H9 (cell line): ENCODE results near the gene BZW1. TPM values are rescaled to one million over a fixed set of nuclear protein-coding genes. Genes with fewer than 3 reads are reported as not detected.

ENCODE experiments used
- DNase-seq: peaks from one replicate; pipeline ENCODE4 v3.0.0-alpha.2; 2017
- H2AFZ ChIP-seq: one replicate; pipeline ENCODE4 v1.6.1; 2013; ENCODE audit warnings: mild to moderate bottlenecking, low read length, control low read depth, moderate library complexity
- H2AK5ac ChIP-seq: 2 replicates; pipeline ENCODE4 v1.6.1; 2013; ENCODE audit warnings: low read length, control low read depth, mixed read lengths; ENCODE audit not compliant: insufficient read length
- H2BK120ac ChIP-seq: one replicate; pipeline ENCODE4 v1.6.1; 2013; ENCODE audit warnings: low read depth, mild to moderate bottlenecking, low read length, control low read depth, inconsistent platforms; ENCODE audit not compliant: poor library complexity, severe bottlenecking
- H2BK12ac ChIP-seq: 2 replicates; pipeline ENCODE4 v1.6.1; 2013; ENCODE audit warnings: low read length, control low read depth, mixed read lengths, low read depth; ENCODE audit not compliant: insufficient read length
- H2BK15ac ChIP-seq: 2 replicates; pipeline ENCODE4 v1.6.1; 2013; ENCODE audit warnings: low read depth, low read length, control low read depth
- H2BK20ac ChIP-seq: one replicate; pipeline ENCODE4 v1.6.1; 2013; ENCODE audit warnings: low read depth, mild to moderate bottlenecking, low read length, control low read depth, inconsistent platforms; ENCODE audit not compliant: poor library complexity, severe bottlenecking
- H2BK5ac ChIP-seq: 2 replicates; pipeline ENCODE4 v1.6.1; 2013; ENCODE audit warnings: low read length, control low read depth, mixed read lengths; ENCODE audit not compliant: insufficient read length
- H3K14ac ChIP-seq: 2 replicates; pipeline ENCODE4 v1.6.1; 2013; ENCODE audit warnings: low read length, control low read depth; ENCODE audit not compliant: insufficient read depth
- H3K18ac ChIP-seq: 2 replicates; pipeline ENCODE4 v1.6.1; 2013; ENCODE audit warnings: low read depth, mild to moderate bottlenecking, mixed read lengths, low read length, control low read depth; ENCODE audit not compliant: insufficient read length
- H3K23ac ChIP-seq: 2 replicates; pipeline ENCODE4 v1.6.1; 2013; ENCODE audit warnings: low read length, control low read depth, mixed read lengths, low read depth; ENCODE audit not compliant: insufficient read length
- H3K23me2 ChIP-seq: 2 replicates; pipeline ENCODE4 v1.6.1; 2013; ENCODE audit warnings: low read depth, mild to moderate bottlenecking, mixed read lengths, low read length, control low read depth; ENCODE audit not compliant: insufficient read length, poor library complexity, severe bottlenecking
- H3K27ac ChIP-seq: 2 replicates; pipeline ENCODE4 v1.5.1; 2013; ENCODE audit warnings: low read length, control low read depth, mixed read lengths, low read depth; ENCODE audit not compliant: insufficient read length
- H3K27me3 ChIP-seq: 2 replicates; pipeline ENCODE4 v1.6.1; 2013; ENCODE audit warnings: low read length, control low read depth, inconsistent platforms; ENCODE audit not compliant: insufficient read depth
- H3K4ac ChIP-seq: 2 replicates; pipeline ENCODE4 v1.6.1; 2013; ENCODE audit warnings: low read depth, mild to moderate bottlenecking, control low read depth, inconsistent platforms, low read length, moderate library complexity
- H3K4me1 ChIP-seq: 2 replicates; pipeline ENCODE4 v1.6.1; 2013; ENCODE audit warnings: low read length, control low read depth, inconsistent platforms; ENCODE audit not compliant: insufficient read depth
- H3K4me2 ChIP-seq: 2 replicates; pipeline ENCODE4 v1.6.1; 2013; ENCODE audit warnings: low read length, control low read depth, mixed read lengths; ENCODE audit not compliant: insufficient read length, insufficient read depth
- H3K56ac ChIP-seq: 2 replicates; pipeline ENCODE4 v1.6.1; 2013; ENCODE audit warnings: low read depth, mild to moderate bottlenecking, mixed read lengths, low read length, control low read depth; ENCODE audit not compliant: insufficient read length
- H3K79me1 ChIP-seq: 2 replicates; pipeline ENCODE4 v1.6.1; 2013; ENCODE audit warnings: low read depth, mild to moderate bottlenecking, moderate library complexity, low read length, control low read depth, inconsistent platforms; ENCODE audit not compliant: insufficient read depth, poor library complexity, severe bottlenecking
- H3K79me2 ChIP-seq: 2 replicates; pipeline ENCODE4 v1.6.1; 2013; ENCODE audit warnings: low read length, control low read depth, inconsistent platforms; ENCODE audit not compliant: insufficient read depth
- H3K9ac ChIP-seq: 2 replicates; pipeline ENCODE4 v1.6.1; 2013; ENCODE audit warnings: low read length, control low read depth, mixed read lengths; ENCODE audit not compliant: insufficient read length; ENCODE audit errors: extremely low read depth
- H3K9me3 ChIP-seq: one replicate; pipeline ENCODE4 v1.6.1; 2013; ENCODE audit warnings: low read depth, low read length, inconsistent platforms; ENCODE audit not compliant: control insufficient read depth
- H3T11ph ChIP-seq: one replicate; pipeline ENCODE4 v1.6.1; 2013; ENCODE audit warnings: mild to moderate bottlenecking, low read length, control low read depth, inconsistent platforms
- H4K20me1 ChIP-seq: one replicate; pipeline ENCODE4 v1.6.1; 2013; ENCODE audit not compliant: control insufficient read depth, insufficient read length, insufficient read depth
- H4K5ac ChIP-seq: 2 replicates; pipeline ENCODE4 v1.6.1; 2013; ENCODE audit warnings: low read depth, mild to moderate bottlenecking, mixed read lengths, low read length, control low read depth; ENCODE audit not compliant: insufficient read length
- H4K8ac ChIP-seq: replicated peaks from 2 replicates; pipeline ENCODE4 v1.6.1; 2013; ENCODE audit warnings: low read length, control low read depth, mixed read lengths, low read depth; ENCODE audit not compliant: insufficient read length
- H4K91ac ChIP-seq: 2 replicates; pipeline ENCODE4 v1.6.1; 2013; ENCODE audit warnings: low read depth, mild to moderate bottlenecking, moderate library complexity, mixed read lengths, low read length, control low read depth; ENCODE audit not compliant: insufficient read length
- H3K27ac Mint-ChIP-seq, 3 experiments: 2 replicates in 2 of 3; 3 replicates in 1 of 3; pipeline ENCODE4 v1.8.0; 2020 to 2021; ENCODE audit warnings: mixed read lengths in 3 of 3, mild to moderate bottlenecking in 1 of 3, moderate library complexity in 1 of 3
- H3K27me3 Mint-ChIP-seq: 2 replicates; pipeline ENCODE4 v1.8.0; 2021; ENCODE audit warnings: low read depth, mild to moderate bottlenecking, moderate library complexity, mixed read lengths
- H3K36me3 Mint-ChIP-seq, 3 experiments: 2 replicates in 2 of 3; 3 replicates in 1 of 3; pipeline ENCODE4 v1.8.0; 2020 to 2021; ENCODE audit warnings: low read depth in 3 of 3, mixed read lengths in 3 of 3; ENCODE audit not compliant: insufficient read depth in 1 of 3
- H3K4me1 Mint-ChIP-seq, 2 experiments: 2 replicates each; pipeline ENCODE4 v1.8.0; 2020; ENCODE audit warnings: mixed read lengths in 2 of 2
- H3K4me3 Mint-ChIP-seq, 2 experiments: 2 replicates in 1 of 2; 3 replicates in 1 of 2; pipeline ENCODE4 v1.8.0; 2020 to 2021; ENCODE audit warnings: mild to moderate bottlenecking in 2 of 2, mixed read lengths in 2 of 2, moderate library complexity in 1 of 2
- H3K9me3 Mint-ChIP-seq, 2 experiments: 2 replicates in 1 of 2; 3 replicates in 1 of 2; pipeline ENCODE4 v1.8.0; 2020; ENCODE audit warnings: mild to moderate bottlenecking in 2 of 2, mixed read lengths in 2 of 2, moderate library complexity in 1 of 2
- WGBS: extraction: QIAGEN DNeasy Blood & Tissue Kit; methylation state at CpG from one replicate; pipeline ENCODE4 v1.1.7; 2013; ENCODE audit warnings: missing lambda C conversion rate, low lambda C conversion rate, mixed read lengths; ENCODE audit not compliant: insufficient read length; ENCODE audit errors: extremely low coverage; 5-methylcytosine and 5-hydroxymethylcytosine counted together
- total RNA-seq: library from RNA; stranded (reverse); gene quantifications from 2 replicates; pipeline ENCODE4 v1.2.1, GENCODE V29; 2021
- TF ChIP-seq, protein P1 (sequence below): fragments of 200-600 bp; sonication (generic); conservative IDR thresholded peaks from 3 replicates; pipeline ENCODE4 v1.8.0; 2021; ENCODE audit warnings: antibody characterized with exemption, mild to moderate bottlenecking

The BZW1 gene
- total RNA-seq, 1 experiment from 2014 or later: 370 TPM

DNA sequence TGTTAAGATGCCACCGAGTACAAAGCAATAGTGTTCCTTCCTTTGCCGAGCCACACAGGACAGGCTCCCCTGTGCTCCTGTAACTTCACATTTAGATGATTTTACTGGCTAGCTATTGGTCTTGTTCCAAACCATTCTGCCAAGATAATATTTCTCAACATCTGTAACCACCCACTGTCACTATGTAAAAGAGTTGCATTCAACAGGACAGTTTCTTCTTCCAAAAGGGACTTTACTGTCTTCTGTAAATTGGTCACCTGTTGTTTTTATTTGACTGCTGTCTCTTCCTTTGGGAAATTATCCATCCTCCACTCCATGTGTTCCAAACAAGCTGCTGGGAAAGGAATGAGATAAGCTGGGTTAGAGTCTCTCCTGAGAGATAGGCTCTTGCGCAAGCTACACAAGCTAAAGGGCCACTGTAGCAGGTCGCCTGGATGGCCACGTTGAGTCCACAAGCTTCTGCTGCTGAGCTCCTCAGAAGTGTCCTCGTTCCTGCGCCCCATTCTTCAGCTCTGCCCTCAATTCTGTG, 14.4 kb upstream of the BZW1 start:
- no peak overlapping the region for H3K27ac ChIP-seq
- H3K56ac ChIP-seq: no peak overlapping the region
- H3K27me3 ChIP-seq: no peaks in the 10 kb centered on the region
- no peak overlapping the region for H4K5ac ChIP-seq
- WGBS: no CpG with 5 or more reads among the region's 7 CpGs
- H2AFZ ChIP-seq: no peak overlapping the region
- H3K4me2 ChIP-seq: no peak overlapping the region
- H3K9ac ChIP-seq: no peak overlapping the region
- H3K14ac ChIP-seq: no peak overlapping the region
- no peak overlapping the region for H2AK5ac ChIP-seq
- H3K79me2 ChIP-seq: no peaks in the 10 kb centered on the region
- Mint-ChIP-seq H3K9me3 (peaks cover 2 to 5% of the 10 kb centered on the region in 2 experiments; a peak in 3 of 5 replicates), H3K27me3 (peaks cover 1% of the 10 kb centered on the region; the same call in 1 of the 2 replicates), H3K27ac (no peak overlapping the region), H3K4me3 (no peak overlapping the region), H3K4me1 (peaks cover 8 to 10% of the 10 kb centered on the region in 2 experiments; a peak in 3 of 4 replicates), H3K36me3 (peaks cover 2 to 6% (median 2%) of the 10 kb centered on the region in 3 experiments; a peak in 5 of 7 replicates)
- H3K18ac ChIP-seq: no peak overlapping the region
- H2BK12ac ChIP-seq: no peak overlapping the region
- no peak overlapping the region for H2BK20ac ChIP-seq
- H3K4me1 ChIP-seq: no peaks in the 10 kb centered on the region
- no peaks in the 10 kb centered on the region for H3K23me2 ChIP-seq
- no peak for DNase-seq
- H3K4ac ChIP-seq: no peak overlapping the region
- H2BK15ac ChIP-seq: no peak overlapping the region
- H3T11ph ChIP-seq: no peak overlapping the region
- no peak overlapping the region for H2BK120ac ChIP-seq
- TF ChIP-seq, protein P1, sequence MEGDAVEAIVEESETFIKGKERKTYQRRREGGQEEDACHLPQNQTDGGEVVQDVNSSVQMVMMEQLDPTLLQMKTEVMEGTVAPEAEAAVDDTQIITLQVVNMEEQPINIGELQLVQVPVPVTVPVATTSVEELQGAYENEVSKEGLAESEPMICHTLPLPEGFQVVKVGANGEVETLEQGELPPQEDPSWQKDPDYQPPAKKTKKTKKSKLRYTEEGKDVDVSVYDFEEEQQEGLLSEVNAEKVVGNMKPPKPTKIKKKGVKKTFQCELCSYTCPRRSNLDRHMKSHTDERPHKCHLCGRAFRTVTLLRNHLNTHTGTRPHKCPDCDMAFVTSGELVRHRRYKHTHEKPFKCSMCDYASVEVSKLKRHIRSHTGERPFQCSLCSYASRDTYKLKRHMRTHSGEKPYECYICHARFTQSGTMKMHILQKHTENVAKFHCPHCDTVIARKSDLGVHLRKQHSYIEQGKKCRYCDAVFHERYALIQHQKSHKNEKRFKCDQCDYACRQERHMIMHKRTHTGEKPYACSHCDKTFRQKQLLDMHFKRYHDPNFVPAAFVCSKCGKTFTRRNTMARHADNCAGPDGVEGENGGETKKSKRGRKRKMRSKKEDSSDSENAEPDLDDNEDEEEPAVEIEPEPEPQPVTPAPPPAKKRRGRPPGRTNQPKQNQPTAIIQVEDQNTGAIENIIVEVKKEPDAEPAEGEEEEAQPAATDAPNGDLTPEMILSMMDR: no peak
- no peaks in the 10 kb centered on the region for H3K79me1 ChIP-seq
- no peak overlapping the region for H2BK5ac ChIP-seq
- H4K91ac ChIP-seq: no peak overlapping the region
- no peak overlapping the region for H4K8ac ChIP-seq
- no peaks in the 10 kb centered on the region for H3K9me3 ChIP-seq
- no peak overlapping the region for H3K23ac ChIP-seq
- H4K20me1 ChIP-seq: no peaks in the 10 kb centered on the region
